Gastroesophageal sphincter (tissue), 4 donors: ENCODE measurements around the gene C19orf25. TPM values are rescaled to one million over a fixed set of nuclear protein-coding genes. Genes with fewer than 3 reads are reported as not detected.
A peak's percentile ranks its signal among the peaks of the same experiment; 100 is the strongest.

Experiments
- ATAC-seq: fragments of 150-250 bp; one replicate; pipeline ENCODE4 v1.9.1; 2016; ENCODE audit warnings: mild to moderate bottlenecking, moderate library complexity
- H3K27ac ChIP-seq, 4 donors: fragments of 200-600 bp; sonication (generic) in 3 of 4; 1 replicate in 3 of 4; 2 replicates in 1 of 4; pipeline ENCODE4 v1.5.1; 2016 to 2019
- H3K27me3 ChIP-seq: fragments of 200-600 bp; sonication (generic); one replicate; pipeline ENCODE4 v1.5.1; 2019
- H3K36me3 ChIP-seq, 2 donors: fragments of 200-600 bp; sonication (generic); one replicate each; pipeline ENCODE4 v1.5.1; 2019; ENCODE audit warnings: control low read depth in 1 of 2
- H3K4me1 ChIP-seq, 3 donors: fragments of 200-600 bp; sonication (generic); 1 replicate in 2 of 3; 2 replicates in 1 of 3; pipeline ENCODE4 v1.5.1; 2016 to 2019; ENCODE audit warnings: control low read depth in 2 of 3
- H3K4me3 ChIP-seq, 2 donors: fragments of 200-600 bp; sonication (generic); one replicate each; pipeline ENCODE4 v1.5.1; 2019; ENCODE audit warnings: mild to moderate bottlenecking in 1 of 2, moderate library complexity in 1 of 2
- H3K9me3 ChIP-seq, 3 donors: fragments of 200-600 bp; sonication (generic); one replicate each; pipeline ENCODE4 v1.5.1; 2017 to 2019; ENCODE audit warnings: control low read depth in 2 of 3
- CTCF ChIP-seq, 4 experiments: fragments of 200-600 bp in 2 of 4; fragments of 450-650 bp in 2 of 4; sonication (generic) in 1 of 4; IDR thresholded peaks; one replicate each; pipeline ENCODE4 v1.5.1; 2017 to 2019; ENCODE audit warnings: antibody characterized with exemption in 4 of 4, mild to moderate bottlenecking in 2 of 4, moderate library complexity in 2 of 4
- EP300 ChIP-seq: sonication (generic); formaldehyde crosslinking; IDR thresholded peaks from one replicate; pipeline ENCODE4 v1.6.1; 2017; ENCODE audit warnings: antibody characterized with exemption, mild to moderate bottlenecking
- POLR2A ChIP-seq, 2 donors: fragments of 450-650 bp; IDR thresholded peaks; one replicate each; pipeline ENCODE4 v1.6.1; 2017; ENCODE audit warnings: antibody characterized with exemption in 2 of 2, mild to moderate bottlenecking in 2 of 2, moderate library complexity in 1 of 2
- POLR2AphosphoS5 ChIP-seq: sonication (generic); formaldehyde crosslinking; IDR thresholded peaks from one replicate; pipeline ENCODE4 v1.6.1; 2017; ENCODE audit warnings: antibody characterized with exemption
- WGBS, 2 donors: methylation state at CpG; one replicate each; pipeline ENCODE4 v1.1.5; 2018; ENCODE audit warnings: low coverage in 1 of 2; 5-methylcytosine and 5-hydroxymethylcytosine counted together
- total RNA-seq, 4 donors: library from RNA; depleted of rRNA; stranded (reverse); fragments of >200 nt; gene quantifications; one replicate each; pipeline ENCODE4 v1.1.0, GENCODE V29; 2016

C19orf25 gene
- total RNA-seq, 4 donors from 2014 or later: 20.6 to 40.0 (median 28.2) TPM

DNA sequence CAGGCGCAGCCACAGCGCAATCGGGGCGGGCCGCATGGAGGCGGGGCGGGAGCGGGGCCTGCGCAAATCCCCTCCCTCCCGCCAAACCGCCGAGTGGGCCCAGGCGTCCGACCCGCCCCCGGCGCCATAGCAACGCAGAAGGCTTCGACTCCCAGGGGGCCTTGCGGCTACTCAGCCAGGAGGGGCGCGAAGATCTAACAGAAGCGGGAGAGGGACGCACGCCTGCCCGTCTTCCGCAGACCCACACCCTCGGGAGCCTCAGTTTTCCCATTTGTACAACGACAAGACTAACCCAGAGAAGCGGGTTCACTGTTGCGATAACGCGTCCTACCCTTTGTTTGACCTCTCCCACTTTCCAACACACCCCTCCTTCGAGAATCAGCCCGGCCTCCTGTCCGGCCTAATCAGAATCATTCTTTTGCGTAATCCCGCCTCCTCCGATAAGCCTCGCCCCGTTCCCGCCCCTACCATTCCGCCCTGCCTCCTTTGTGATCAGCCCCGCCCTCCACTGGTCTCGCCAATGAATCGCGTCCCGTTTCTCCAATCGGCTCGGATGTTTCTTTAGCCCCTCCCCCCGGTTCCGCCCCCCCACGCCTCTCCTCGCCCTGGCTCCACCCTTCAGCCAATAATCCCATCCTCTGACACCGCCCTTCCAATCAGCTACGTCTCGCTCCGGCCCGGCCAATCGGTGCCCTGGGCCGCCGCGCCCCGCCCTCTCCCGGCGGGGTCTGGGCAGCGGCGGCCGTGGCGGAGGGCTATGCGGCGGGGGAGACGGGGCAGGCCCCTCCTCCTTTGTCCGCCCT lies 11.5 kb upstream of the C19orf25 start, which contains the start of gene PCSK4:
Gene PCSK4 (minus strand): TSS at position 40 of the 803 bp plus-strand sequence. CDS start 4 bp downstream, at position 36.
- 0 to 1% methylated on average over 12 to 26 of the region's 74 CpGs for WGBS, 2 donors
- Histone ChIP-seq H3K9me3 (no peaks in the 10 kb centered on the region), H3K36me3 (no peaks in the 10 kb centered on the region), H3K27ac (peak within 1 kb of the TSS; percentile 2 to 90 (median 78)), H3K27me3 (peaks cover 21% of the 10 kb centered on the region), H3K4me3 (peak within 1 kb of the TSS; percentile 43 to 62), H3K4me1 (peaks cover 0 to 23% (median 12%) of the 10 kb centered on the region in 3 donors)
- ATAC-seq: peak; percentile 96
- TF ChIP-seq POLR2AphosphoS5 (no peak), POLR2A (IDR thresholded peaks at IDR 0.05) (peak in 1 of 2 donors; percentile 31), EP300 (no peak), CTCF (IDR thresholded peaks at IDR 0.05) (peak in 1 of 4 experiments; percentile 9)

DNA sequence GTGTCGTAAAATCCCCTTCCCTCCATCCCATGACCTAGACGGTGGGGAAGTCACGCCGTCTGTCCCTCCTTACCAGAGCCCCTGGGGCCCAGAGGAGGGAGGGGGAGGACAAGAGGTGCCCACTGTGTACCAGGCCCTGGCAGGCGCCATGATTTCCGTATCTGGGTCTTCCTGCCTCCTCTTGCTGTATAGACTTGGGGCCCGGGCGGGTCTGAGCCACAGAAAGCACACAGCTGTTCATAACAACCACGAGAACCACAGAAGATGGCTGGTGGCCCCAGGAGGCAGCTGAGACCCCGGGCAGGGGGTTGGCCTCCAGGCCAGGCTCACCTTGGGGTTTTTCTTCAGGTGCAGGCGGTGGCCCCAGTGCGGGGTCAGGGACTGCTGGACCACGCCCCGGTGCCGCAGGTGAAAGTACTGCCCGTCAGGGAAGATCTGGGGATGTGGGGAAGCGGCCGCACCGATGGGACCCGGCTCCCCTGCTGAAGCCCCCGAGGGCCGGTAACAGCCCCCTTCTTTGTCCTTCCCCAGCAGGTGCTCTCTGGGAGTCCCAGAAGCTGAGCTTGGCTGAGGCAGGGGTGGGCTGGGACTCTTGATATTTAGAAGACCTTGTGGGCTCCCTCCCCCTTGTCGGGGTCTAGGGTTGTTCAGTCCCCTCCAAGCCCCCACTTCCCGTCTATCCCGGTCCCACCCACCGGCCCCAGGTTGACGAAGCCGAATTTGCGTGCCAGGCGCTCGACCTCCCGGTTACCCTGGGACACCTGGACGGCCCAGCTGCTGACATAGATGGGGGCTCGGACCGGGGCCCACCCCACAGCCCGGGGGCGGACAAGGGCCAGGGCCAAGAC lies 10.7 kb upstream of the C19orf25 start:
- Histone ChIP-seq H3K9me3 (no peaks in the 10 kb centered on the region), H3K27me3 (peaks cover 19% of the 10 kb centered on the region), H3K4me3 (peak overlapping the region; percentile 43 to 62), H3K27ac (peak overlapping the region; percentile 2 to 90 (median 78)), H3K36me3 (no peaks in the 10 kb centered on the region), H3K4me1 (peaks cover 0 to 23% (median 12%) of the 10 kb centered on the region in 3 donors)
- no peak for TF ChIP-seq POLR2AphosphoS5
- TF ChIP-seq POLR2A (IDR thresholded peaks at IDR 0.05): no peak
- no peak for TF ChIP-seq CTCF (IDR thresholded peaks at IDR 0.05)
- TF ChIP-seq EP300: no peak
- WGBS, 2 donors: no CpG with 5 or more reads among the region's 37 CpGs
- no peak for ATAC-seq

- TF ChIP-seq CTCF (IDR thresholded peaks at IDR 0.05): no peak
- H3K4me1 ChIP-seq: peaks cover 0 to 23% (median 12%) of the 10 kb centered on the region in 3 donors
- no peak overlapping the region for H3K27ac ChIP-seq
- H3K9me3 ChIP-seq: no peaks in the 10 kb centered on the region
- H3K36me3 ChIP-seq: no peaks in the 10 kb centered on the region
- 87 to 93% methylated on average over 7 to 8 of the region's 11 CpGs for WGBS, 2 donors
- no peak for ATAC-seq
- H3K27me3 ChIP-seq: peaks cover 19% of the 10 kb centered on the region
- H3K4me3 ChIP-seq: no peak overlapping the region
Observed at GRCh38 chr19:1488282-1488601, 9.2 kb upstream of the C19orf25 start.

DNA sequence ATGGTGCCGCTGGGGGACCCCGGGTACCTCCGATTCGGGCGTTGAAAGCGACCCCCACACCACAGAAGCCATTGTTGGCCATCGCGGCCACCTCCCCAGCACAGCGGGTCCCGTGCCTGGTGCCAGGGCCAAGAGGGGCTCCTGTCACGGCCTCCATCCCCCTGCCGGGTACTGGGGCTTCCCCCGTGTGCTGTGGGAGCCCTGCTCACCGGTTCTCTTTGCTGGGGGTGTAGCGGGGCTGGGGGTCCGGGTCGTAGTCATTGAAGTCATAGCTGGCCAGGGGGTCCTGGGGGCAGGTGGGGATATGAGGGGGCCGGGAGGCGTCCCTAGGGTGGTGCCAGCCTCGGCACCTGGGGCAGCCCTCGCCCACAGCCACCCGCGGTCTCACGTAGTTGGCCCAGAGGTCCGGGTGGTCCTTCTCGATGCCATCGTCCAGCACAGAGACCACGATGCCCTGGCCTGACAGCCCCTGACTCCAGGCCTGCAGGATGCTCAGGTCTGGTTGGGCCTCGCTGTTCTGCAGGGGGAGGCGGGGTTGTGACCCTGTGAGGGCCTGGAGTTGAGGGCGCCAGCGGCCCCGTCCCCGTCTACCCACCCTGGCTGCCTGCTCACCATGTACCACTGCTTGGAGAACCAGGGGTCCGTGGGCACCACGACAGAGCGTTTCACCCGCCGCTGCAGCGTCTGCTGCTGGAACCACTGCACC lies 8.7 kb upstream of the C19orf25 start:
- no peak overlapping the region for H3K27ac ChIP-seq
- no peak for TF ChIP-seq POLR2AphosphoS5
- TF ChIP-seq EP300: no peak
- no peak for TF ChIP-seq CTCF (IDR thresholded peaks at IDR 0.05)
- no peak for TF ChIP-seq POLR2A (IDR thresholded peaks at IDR 0.05)
- no peak overlapping the region for H3K4me3 ChIP-seq
- peaks cover 16% of the 10 kb centered on the region for H3K27me3 ChIP-seq
- peaks cover 0 to 23% (median 12%) of the 10 kb centered on the region in 3 donors for H3K4me1 ChIP-seq
- whole genome bisulfite sequencing, 2 donors: no CpG with 5 or more reads among the region's 40 CpGs
- no peaks in the 10 kb centered on the region for H3K9me3 ChIP-seq
- ATAC-seq: no peak
- H3K36me3 ChIP-seq: no peaks in the 10 kb centered on the region
